VCaP (cell line): ENCODE measurements around the gene TFCP2.

Experiments used
- H3K27ac ChIP-seq: fragments of 450-650 bp; 2 replicates; pipeline ENCODE4 v1.5.1; 2017
- CTCF ChIP-seq: fragments of 450-650 bp; conservative IDR thresholded peaks from 2 replicates; pipeline ENCODE4 v1.5.1; 2017; ENCODE audit warnings: mild to moderate bottlenecking, moderate library complexity

Gene TFCP2

GRCh38 chr12:51122844-51123243 lies 50.1 kb downstream of the TFCP2 start:
- TF ChIP-seq CTCF, result no peak
- H3K27ac ChIP-seq, result no peak overlapping the region

- no peak overlapping the region for H3K27ac ChIP-seq
Observed at GRCh38 chr12:51118706-51119105, 54.2 kb downstream of the TFCP2 start.

GRCh38 chr12:51115533-51115932 lies 57.4 kb downstream of the TFCP2 start:
- H3K27ac ChIP-seq, result no peak overlapping the region
- TF ChIP-seq CTCF, result no peak

More at GRCh38 chr12:51118706-51119105, 54.2 kb downstream of the TFCP2 start:
- no peak for TF ChIP-seq CTCF

DNA sequence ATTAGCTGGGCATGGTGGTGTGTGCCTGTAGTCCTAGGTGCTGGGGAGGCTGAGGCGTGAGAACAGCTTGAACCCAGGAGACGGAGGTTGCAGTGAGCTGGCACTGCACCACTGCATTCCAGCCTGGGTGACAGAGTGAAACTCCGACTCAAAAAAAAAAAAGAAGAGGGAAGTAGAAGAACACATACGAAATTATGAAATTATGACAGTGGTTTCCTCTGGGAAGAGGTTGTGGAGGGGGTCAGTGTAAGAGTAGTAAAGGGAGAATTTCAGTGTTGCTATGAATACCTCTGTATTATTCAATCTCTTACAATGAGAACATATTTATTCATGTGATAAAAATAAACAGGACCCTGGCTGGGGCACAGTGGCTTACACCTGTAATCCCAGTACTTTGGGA lies 64.8 kb downstream of the TFCP2 start:
- H3K27ac ChIP-seq, result no peak overlapping the region
- TF ChIP-seq CTCF, result no peak

GRCh38 chr12:51103977-51104376 lies 69.0 kb downstream of the TFCP2 start:
- no peak for TF ChIP-seq CTCF
- no peak overlapping the region for H3K27ac ChIP-seq

GRCh38 chr12:51098611-51099010 lies 74.3 kb downstream of the TFCP2 start:
- no peak for TF ChIP-seq CTCF

GRCh38 chr12:51090705-51091229 lies 82.2 kb downstream of the TFCP2 start:
- H3K27ac ChIP-seq, result no peak overlapping the region
- TF ChIP-seq CTCF, result no peak

More at GRCh38 chr12:51098611-51099010, 74.3 kb downstream of the TFCP2 start:
- no peak overlapping the region for H3K27ac ChIP-seq
